SK-N-MC (cell line): ENCODE data around the gene MTFP1.

Source experiments
- EZH2 ChIP-seq: fragments of 200-600 bp; sonication (generic); IDR thresholded peaks from one replicate; pipeline ENCODE4 v1.6.1; 2017; ENCODE audit warnings: antibody characterized with exemption
- FOXP2 ChIP-seq: optimal IDR thresholded peaks from 2 replicates; pipeline ENCODE3; 2011; ENCODE audit warnings: mild to moderate bottlenecking, moderate library complexity; ENCODE audit not compliant: insufficient read depth; ENCODE audit errors: extremely low read length, control extremely low read depth
- POLR2AphosphoS5 ChIP-seq: IDR thresholded peaks from 2 replicates; pipeline ENCODE4 v1.6.1; 2012; ENCODE audit warnings: mild to moderate bottlenecking, low read depth, low read length, borderline replicate concordance

GRCh38 chr22:30411780-30412179 lies 13.8 kb upstream of the MTFP1 start:
- no peak for TF ChIP-seq EZH2
- no peak for TF ChIP-seq POLR2AphosphoS5
- no peak for TF ChIP-seq FOXP2
